Stomach (tissue), 9 donors: Measurements from ENCODE around the gene CRAMP1. TPM values are rescaled to one million over a fixed set of nuclear protein-coding genes. Genes with fewer than 3 reads are reported as not detected.

Source experiments
- DNase-seq, 2 donors: peaks; one replicate each; pipeline versions ENCODE4 v3.0.0 to v3.0.0-alpha.2; 2013 to 2019
- H3K27ac ChIP-seq, 5 donors: fragments of 200-600 bp in 4 of 5; sonication (generic) in 4 of 5; one replicate each; pipeline ENCODE4 v1.5.1; 2013 to 2019; ENCODE audit warnings: mild to moderate bottlenecking in 1 of 5, moderate library complexity in 1 of 5
- H3K27me3 ChIP-seq, 3 donors: fragments of 200-600 bp; sonication (generic); one replicate each; pipeline ENCODE4 v1.5.1; 2017 to 2019; ENCODE audit warnings: mixed run types in 1 of 3
- H3K36me3 ChIP-seq, 4 donors: fragments of 200-600 bp; sonication (generic); 1 replicate in 3 of 4; 2 replicates in 1 of 4; pipeline ENCODE4 v1.5.1; 2016 to 2019
- H3K4me1 ChIP-seq, 4 donors: fragments of 200-600 bp; sonication (generic); one replicate each; pipeline ENCODE4 v1.5.1; 2016 to 2019
- H3K4me3 ChIP-seq, 4 donors: fragments of 200-600 bp; sonication (generic) in 3 of 4; one replicate each; pipeline ENCODE4 v1.5.1; 2016 to 2019; ENCODE audit warnings: mild to moderate bottlenecking in 1 of 4
- H3K9me3 ChIP-seq, 4 donors: fragments of 200-600 bp; sonication (generic); one replicate each; pipeline ENCODE4 v1.5.1; 2016 to 2019
- CTCF ChIP-seq, 7 experiments: fragments of 450-650 bp in 4 of 7; fragments of 200-600 bp in 3 of 7; sonication (generic) in 3 of 7; IDR thresholded peaks; one replicate each; pipeline ENCODE4 v1.5.1; 2016 to 2019; ENCODE audit warnings: antibody characterized with exemption in 7 of 7, control low read depth in 2 of 7, mild to moderate bottlenecking in 1 of 7
- EP300 ChIP-seq: sonication (generic); formaldehyde crosslinking; IDR thresholded peaks from one replicate; pipeline ENCODE4 v1.6.1; 2017; ENCODE audit warnings: antibody characterized with exemption
- POLR2A ChIP-seq, 4 donors: fragments of 450-650 bp; IDR thresholded peaks; one replicate each; pipeline ENCODE4 v1.6.1; 2016; ENCODE audit warnings: antibody characterized with exemption in 4 of 4, control low read depth in 2 of 4, mild to moderate bottlenecking in 1 of 4, moderate library complexity in 1 of 4
- POLR2AphosphoS5 ChIP-seq, 3 donors: sonication (generic); formaldehyde crosslinking; IDR thresholded peaks; one replicate each; pipeline ENCODE4 v1.6.1; 2016; ENCODE audit warnings: antibody characterized with exemption in 3 of 3
- WGBS, 5 donors: extraction: QIAGEN DNeasy Blood & Tissue Kit in 3 of 5; methylation state at CpG; one replicate each; pipeline versions ENCODE4 v1.1.5 to v1.1.7; 2013 to 2018; 5-methylcytosine and 5-hydroxymethylcytosine counted together
- intact Hi-C: fragments of 100-400 bp; cut with DNase I; formaldehyde crosslinking; loops from one replicate; pipeline ENCODE4 v1.15.1; 2023; ENCODE audit warnings: low total_unique reads
- polyA plus RNA-seq, 3 donors: library from polyadenylated mRNA; stranded (reverse); fragments of 200-250 nt; gene quantifications; one replicate each; pipeline ENCODE4 v1.2.3, GENCODE V29; 2013
- total RNA-seq, 5 donors: library from RNA; depleted of rRNA; stranded (reverse); fragments of >200 nt; gene quantifications; one replicate each; pipeline versions ENCODE4 v1.1.0 to v1.2.3, GENCODE V29; 2014 to 2016
- donor health status: healthy with polysubstance abuse.
- donor health status: Bipolar disorder and iron deficiency.
- donor health status: healthy.

The CRAMP1 gene
- total and polyA plus RNA-seq, 8 donors, result 3.4 to 28.1 (median 11.9) TPM

DNA sequence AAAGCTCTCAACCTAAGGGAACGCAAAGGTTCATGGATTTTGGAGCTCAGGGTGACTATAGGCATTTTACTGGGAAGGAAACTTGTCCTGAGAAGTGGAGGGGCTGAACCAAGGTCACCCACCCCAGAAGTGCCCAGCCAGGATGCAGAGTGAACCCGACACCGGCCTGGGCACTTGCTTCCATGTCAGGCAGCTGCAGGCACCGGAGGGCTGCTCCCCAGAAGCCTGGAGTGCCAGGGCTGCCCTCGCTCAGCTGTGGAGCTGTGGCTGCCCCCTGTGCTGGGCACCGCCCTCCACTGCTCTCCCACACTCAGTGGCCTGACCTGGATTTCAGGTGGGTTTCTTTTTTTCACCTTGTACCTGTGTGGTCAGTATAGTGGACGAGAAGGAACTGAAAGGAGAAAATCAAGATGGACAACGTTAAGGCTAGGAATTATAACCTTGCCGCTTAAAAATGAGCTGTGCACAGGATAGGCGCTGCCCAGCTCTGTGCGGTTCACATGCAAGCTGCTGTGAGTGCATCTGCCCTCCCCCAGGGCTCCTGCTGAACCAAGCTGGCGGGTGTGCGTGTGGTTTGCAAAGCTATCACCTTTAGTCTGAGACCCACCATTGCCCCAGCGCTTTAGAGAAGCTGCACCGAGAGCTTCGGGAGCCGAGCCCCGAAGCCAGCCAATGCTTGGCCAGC lies 96.1 kb downstream of the CRAMP1 start:
- WGBS, 5 donors, result 81 to 89% (median 86%) methylated on average over 18 of the region's 18 CpGs
- no peak for DNase-seq
- TF ChIP-seq EP300 (no peak), POLR2AphosphoS5 (IDR thresholded peaks at IDR 0.05) (no peak), CTCF (IDR thresholded peaks at IDR 0.05) (no peak)
- Histone ChIP-seq H3K4me3 (peak overlapping the region in 2 of 4 donors; percentile 28 to 83), H3K27ac (peak overlapping the region in 1 of 5 donors; percentile 93), H3K4me1 (peaks cover 20 to 77% (median 55%) of the 10 kb centered on the region in 4 donors), H3K36me3 (peaks cover 0 to 12% (median 3%) of the 10 kb centered on the region in 4 donors), H3K27me3 (no peaks in the 10 kb centered on the region), H3K9me3 (no peaks in the 10 kb centered on the region)
- intact Hi-C loops, result no loop called here

DNA sequence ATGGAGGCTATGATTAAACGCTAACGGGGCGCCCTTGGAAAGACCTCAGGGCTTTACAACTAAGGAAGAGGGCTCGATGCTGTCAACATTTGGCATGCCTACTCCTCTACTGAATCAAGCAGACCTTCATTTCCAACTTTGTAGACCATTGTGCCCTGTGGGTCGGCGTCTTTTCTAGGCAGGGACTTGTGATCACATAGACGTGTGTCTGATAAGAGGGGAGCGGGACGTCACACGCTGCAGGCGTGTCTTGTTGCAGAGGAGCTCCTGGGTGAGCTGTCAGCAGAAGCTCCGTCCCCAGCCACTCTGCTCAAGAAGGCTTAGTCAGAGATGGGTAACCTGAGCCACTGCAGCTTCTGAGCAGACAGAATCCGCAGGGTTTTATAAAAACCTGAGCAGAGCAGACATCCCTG lies 96.6 kb downstream of the CRAMP1 start:
- intact Hi-C loops, result no loop called here
- Histone ChIP-seq H3K27me3 (no peaks in the 10 kb centered on the region), H3K9me3 (no peaks in the 10 kb centered on the region), H3K4me3 (peak overlapping the region in 1 of 4 donors; percentile 28), H3K4me1 (peaks cover 20 to 75% (median 51%) of the 10 kb centered on the region in 4 donors), H3K36me3 (peaks cover 0 to 12% (median 3%) of the 10 kb centered on the region in 4 donors), H3K27ac (peak overlapping the region in 1 of 5 donors; percentile 4)
- no peak for TF ChIP-seq POLR2AphosphoS5 (IDR thresholded peaks at IDR 0.05)
- TF ChIP-seq CTCF (IDR thresholded peaks at IDR 0.05), result no peak
- TF ChIP-seq POLR2A (IDR thresholded peaks at IDR 0.05), result no peak
- TF ChIP-seq EP300, result no peak
- no peak for DNase-seq
- 60 to 77% (median 64%) methylated on average over 13 of the region's 13 CpGs for WGBS, 5 donors

DNA sequence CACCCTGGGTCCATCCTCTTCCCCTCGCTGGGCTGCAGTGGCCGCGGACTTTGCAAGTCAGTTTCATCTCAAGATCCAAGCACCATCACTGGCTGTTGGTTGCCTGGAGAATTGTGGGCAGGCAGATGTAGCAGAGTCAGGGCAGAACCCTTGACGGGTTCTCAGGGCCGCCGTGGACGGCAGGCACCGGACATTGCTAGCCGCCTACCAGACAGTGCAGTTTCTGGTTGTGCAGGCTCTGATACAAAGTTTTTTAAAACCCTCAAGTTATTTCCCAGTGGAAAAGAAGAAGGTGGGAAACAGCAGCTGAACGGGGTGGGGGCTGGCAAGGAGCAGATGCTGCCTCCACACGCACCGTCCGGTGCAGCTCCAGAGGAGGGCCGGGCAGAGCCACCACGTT lies 97.2 kb downstream of the CRAMP1 start:
- DNase-seq, result no peak
- no peaks in the 10 kb centered on the region for H3K9me3 ChIP-seq
- WGBS, 5 donors, result 86 to 94% (median 90%) methylated on average over 15 of the region's 15 CpGs

More for the DNA sequence above, 97.2 kb downstream of the CRAMP1 start:
- no peak overlapping the region for H3K27ac ChIP-seq
- peaks cover 0 to 18% (median 3%) of the 10 kb centered on the region in 4 donors for H3K36me3 ChIP-seq
- no peak for TF ChIP-seq CTCF (IDR thresholded peaks at IDR 0.05)
- no peak for TF ChIP-seq EP300
- no peak for TF ChIP-seq POLR2A (IDR thresholded peaks at IDR 0.05)
- TF ChIP-seq POLR2AphosphoS5 (IDR thresholded peaks at IDR 0.05), result no peak
- no peak overlapping the region for H3K4me3 ChIP-seq
- H3K4me1 ChIP-seq, result peaks cover 20 to 79% (median 49%) of the 10 kb centered on the region in 4 donors
- intact Hi-C loops, result no loop called here
- no peaks in the 10 kb centered on the region for H3K27me3 ChIP-seq
